Measurements from ENCODE around the gene GDPD3. TPM values are rescaled to one million over a fixed set of nuclear protein-coding genes. Genes with fewer than 3 reads are reported as not detected.

The GDPD3 gene
- total and polyA plus RNA-seq, 2 of the 13 experiments (the other 11 are each of a cell fraction or from before 2014, with no cell fraction given): 18.7 to 20.6 TPM

- TF ChIP-seq AFF4 (CRISPR knock-in tag; IDR thresholded peaks at IDR 0.05) (peak; percentile 19; the same call in 1 of the 2 replicates), ZNF576 (CRISPR knock-in tag; IDR thresholded peaks at IDR 0.05) (no peak), KLF9 (CRISPR knock-in tag; IDR thresholded peaks at IDR 0.05; ENCODE audit: low read depth) (no peak), ARID5B (CRISPR knock-in tag; IDR thresholded peaks at IDR 0.05) (0 out of 2 replicates have a peak, but pooled peaks have one; percentile 54), CTCF (CRISPR knock-in tag; IDR thresholded peaks at IDR 0.05) (peak; percentile 99), JUN (CRISPR knock-in tag; IDR thresholded peaks at IDR 0.05) (no peak), KLF13 (CRISPR knock-in tag; IDR thresholded peaks at IDR 0.05) (no peak; the same call in 1 of the 2 replicates), MEF2D (CRISPR knock-in tag; IDR thresholded peaks at IDR 0.05) (peak; percentile 56; the same call in 1 of the 2 replicates), ZNF331 (CRISPR knock-in tag; IDR thresholded peaks at IDR 0.05) (peak; percentile 59), CREB1 (IDR thresholded peaks at IDR 0.05) (no peak), CREB1 (CRISPR knock-in tag; IDR thresholded peaks at IDR 0.05) (no peak), ZNF207 (IDR thresholded peaks at IDR 0.05; ENCODE audit: borderline replicate concordance) (no peak), MTERF4 (CRISPR knock-in tag; IDR thresholded peaks at IDR 0.05) (peak; percentile 90; the same call in 1 of the 2 replicates), ISX (CRISPR knock-in tag; conservative IDR thresholded peaks at IDR 0.05) (no peak), PHF21A (CRISPR knock-in tag; IDR thresholded peaks at IDR 0.05) (peak; percentile 93), GABPB1 (CRISPR knock-in tag; IDR thresholded peaks at IDR 0.05) (peak; percentile 62), THAP11 (CRISPR knock-in tag; IDR thresholded peaks at IDR 0.05) (peak; percentile 60; the same call in 1 of the 2 replicates), NCOR1 (IDR thresholded peaks at IDR 0.05; ENCODE audit: borderline replicate concordance, low read length) (no peak), ZSCAN20 (CRISPR knock-in tag; IDR thresholded peaks at IDR 0.05; ENCODE audit: borderline replicate concordance) (no peak)
These were observed 923 bp downstream of the GDPD3 start (continued) for GRCh38 chr16:30112197-30113030.

Data from HepG2 (cell line).